Astrocyte (in vitro differentiated cells and primary cell): ENCODE data around the gene EDNRB.

ENCODE experiments used
- EZH2 ChIP-seq: IDR thresholded peaks from 2 replicates; pipeline ENCODE4 v1.6.1; 2012; ENCODE audit warnings: mild to moderate bottlenecking, low read length, inconsistent platforms; ENCODE audit not compliant: insufficient read depth
- TF ChIP-seq, protein P1 (sequence below): IDR thresholded peaks from 2 replicates; pipeline ENCODE4 v1.5.1; 2011; ENCODE audit warnings: low read depth, mild to moderate bottlenecking, inconsistent platforms, low read length, moderate library complexity; ENCODE audit not compliant: insufficient read depth

DNA sequence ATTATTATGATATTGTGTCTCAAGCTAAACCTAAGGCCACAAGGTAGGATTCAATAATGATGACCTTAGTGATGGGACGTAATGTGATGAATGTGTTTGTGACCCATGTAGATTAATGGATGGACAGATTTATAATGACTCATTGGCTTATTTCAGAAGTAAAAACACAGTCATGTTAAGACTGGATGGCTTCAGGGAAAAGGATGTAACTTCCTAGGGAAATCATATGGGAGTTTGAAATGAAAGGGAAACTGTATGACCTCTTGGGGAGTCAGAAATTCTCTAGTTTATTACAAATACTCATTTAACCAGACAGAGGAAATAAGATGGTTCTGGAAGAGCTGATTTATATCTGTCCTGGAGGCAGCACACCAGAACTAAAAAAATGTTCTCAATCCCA, 2.9 kb downstream of the EDNRB start:
- TF ChIP-seq, protein P1, sequence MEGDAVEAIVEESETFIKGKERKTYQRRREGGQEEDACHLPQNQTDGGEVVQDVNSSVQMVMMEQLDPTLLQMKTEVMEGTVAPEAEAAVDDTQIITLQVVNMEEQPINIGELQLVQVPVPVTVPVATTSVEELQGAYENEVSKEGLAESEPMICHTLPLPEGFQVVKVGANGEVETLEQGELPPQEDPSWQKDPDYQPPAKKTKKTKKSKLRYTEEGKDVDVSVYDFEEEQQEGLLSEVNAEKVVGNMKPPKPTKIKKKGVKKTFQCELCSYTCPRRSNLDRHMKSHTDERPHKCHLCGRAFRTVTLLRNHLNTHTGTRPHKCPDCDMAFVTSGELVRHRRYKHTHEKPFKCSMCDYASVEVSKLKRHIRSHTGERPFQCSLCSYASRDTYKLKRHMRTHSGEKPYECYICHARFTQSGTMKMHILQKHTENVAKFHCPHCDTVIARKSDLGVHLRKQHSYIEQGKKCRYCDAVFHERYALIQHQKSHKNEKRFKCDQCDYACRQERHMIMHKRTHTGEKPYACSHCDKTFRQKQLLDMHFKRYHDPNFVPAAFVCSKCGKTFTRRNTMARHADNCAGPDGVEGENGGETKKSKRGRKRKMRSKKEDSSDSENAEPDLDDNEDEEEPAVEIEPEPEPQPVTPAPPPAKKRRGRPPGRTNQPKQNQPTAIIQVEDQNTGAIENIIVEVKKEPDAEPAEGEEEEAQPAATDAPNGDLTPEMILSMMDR: no peak
- TF ChIP-seq EZH2: no peak
